ENCODE measurements around the gene NIBAN1. TPM values are rescaled to one million over a fixed set of nuclear protein-coding genes. Genes with fewer than 3 reads are reported as not detected.

NIBAN1 gene
- total and polyA plus RNA-seq, 9 of the 15 experiments (the other 6 are each of a cell fraction or from before 2014, with no cell fraction given) = 1.5 to 26.6 (median 16.2) TPM

- TF ChIP-seq ZNF184 (CRISPR knock-in tag; IDR thresholded peaks at IDR 0.05) = no peak
- TF ChIP-seq SP1 (CRISPR knock-in tag; IDR thresholded peaks at IDR 0.05) = peak; percentile 33; the same call in 1 of the 2 replicates
- TF ChIP-seq PCBP1 (IDR thresholded peaks at IDR 0.05; ENCODE audit: low read depth, low read length, poor library complexity, severe bottlenecking) = no peak
- TF ChIP-seq RAD51 (IDR thresholded peaks at IDR 0.05; ENCODE audit: borderline replicate concordance, low read depth) = no peak
- 0 out of 2 replicates have a peak, but pooled peaks have one; percentile 28 for TF ChIP-seq FOXP1 (CRISPR knock-in tag; IDR thresholded peaks at IDR 0.05)
- no peak for TF ChIP-seq GMEB1 (CRISPR knock-in tag; IDR thresholded peaks at IDR 0.05)
- TF ChIP-seq BHLHE40 (IDR thresholded peaks at IDR 0.05; ENCODE audit: low read length) = no peak
- peak; percentile 61; the same call in 1 of the 2 replicates for TF ChIP-seq AFF4 (CRISPR knock-in tag; IDR thresholded peaks at IDR 0.05)
- no peak for TF ChIP-seq SNAPC5 (CRISPR knock-in tag; IDR thresholded peaks at IDR 0.05)
- TF ChIP-seq ZNF766 (CRISPR knock-in tag; conservative IDR thresholded peaks at IDR 0.05) = no peak
- peak; percentile 65; the same call in 1 of the 2 replicates for TF ChIP-seq MGA (IDR thresholded peaks at IDR 0.05)
Observed at GRCh38 chr1:184929711-184930202, 44.6 kb downstream of the NIBAN1 start (continued).

Data from K562 (cell line).